Suprapubic skin (tissue), 4 donors: Measurements from ENCODE around the gene SMIM14. TPM values are rescaled to one million over a fixed set of nuclear protein-coding genes. Genes with fewer than 3 reads are reported as not detected.

Source experiments
- DNase-seq, 2 donors: peaks; one replicate each; pipeline ENCODE4 v3.0.0-alpha.2; 2019; ENCODE audit warnings: low spot score in 2 of 2
- H3K27ac ChIP-seq: fragments of 200-600 bp; sonication (generic); one replicate; pipeline ENCODE4 v1.5.1; 2019
- H3K27me3 ChIP-seq: fragments of 200-600 bp; sonication (generic); one replicate; pipeline ENCODE4 v1.5.1; 2019
- H3K36me3 ChIP-seq: fragments of 200-600 bp; sonication (generic); one replicate; pipeline ENCODE4 v1.5.1; 2019
- H3K4me1 ChIP-seq: fragments of 200-600 bp; sonication (generic); one replicate; pipeline ENCODE4 v1.5.1; 2019
- H3K4me3 ChIP-seq: fragments of 200-600 bp; sonication (generic); one replicate; pipeline ENCODE4 v1.5.1; 2019; ENCODE audit warnings: mild to moderate bottlenecking
- H3K9me3 ChIP-seq: fragments of 200-600 bp; sonication (generic); one replicate; pipeline ENCODE4 v1.5.1; 2019
- CTCF ChIP-seq, 2 donors: fragments of 200-600 bp in 1 of 2; fragments of 450-650 bp in 1 of 2; sonication (generic) in 1 of 2; IDR thresholded peaks; one replicate each; pipeline ENCODE4 v1.5.1; 2016 to 2019; ENCODE audit warnings: antibody characterized with exemption in 2 of 2, mild to moderate bottlenecking in 1 of 2, moderate library complexity in 1 of 2
- EP300 ChIP-seq: sonication (generic); formaldehyde crosslinking; IDR thresholded peaks from one replicate; pipeline ENCODE4 v1.6.1; 2017; ENCODE audit warnings: antibody characterized with exemption
- POLR2A ChIP-seq, 2 donors: fragments of 450-650 bp; IDR thresholded peaks; one replicate each; pipeline ENCODE4 v1.6.1; 2017; ENCODE audit warnings: antibody characterized with exemption in 2 of 2, mild to moderate bottlenecking in 2 of 2, moderate library complexity in 2 of 2
- POLR2AphosphoS5 ChIP-seq, 3 donors: sonication (generic); formaldehyde crosslinking; IDR thresholded peaks; one replicate each; pipeline ENCODE4 v1.6.1; 2017; ENCODE audit warnings: antibody characterized with exemption in 3 of 3
- WGBS: methylation state at CpG from one replicate; pipeline ENCODE4 v1.1.5; 2018; 5-methylcytosine and 5-hydroxymethylcytosine counted together
- total RNA-seq, 4 donors: library from RNA; depleted of rRNA; stranded (reverse); fragments of >200 nt; gene quantifications; one replicate each; pipeline ENCODE4 v1.1.0, GENCODE V29; 2016

Gene SMIM14
- total RNA-seq, 4 donors from 2014 or later: 20.8 to 65.0 (median 48.9) TPM

- TF ChIP-seq POLR2A (IDR thresholded peaks at IDR 0.05) (no peak), EP300 (no peak), POLR2AphosphoS5 (IDR thresholded peaks at IDR 0.05) (no peak)
- H3K36me3 ChIP-seq: no peaks in the 10 kb centered on the region
- peak overlapping the region; percentile 93 for H3K27ac ChIP-seq
- DNase-seq: no peak
- peak overlapping the region; percentile 85 for H3K4me3 ChIP-seq
- H3K4me1 ChIP-seq: peaks cover 32% of the 10 kb centered on the region
- no peaks in the 10 kb centered on the region for H3K9me3 ChIP-seq
- WGBS: 18% methylated on average over 9 of the region's 9 CpGs
- H3K27me3 ChIP-seq: no peaks in the 10 kb centered on the region
Measured at GRCh38 chr4:39525822-39526690, 112.6 kb downstream of the SMIM14 start.

GRCh38 chr4:39524161-39524957 is 114.3 kb downstream of the SMIM14 start:
- H3K4me1 ChIP-seq: peaks cover 31% of the 10 kb centered on the region
- no peaks in the 10 kb centered on the region for H3K27me3 ChIP-seq
- no peak overlapping the region for H3K4me3 ChIP-seq
- H3K9me3 ChIP-seq: no peaks in the 10 kb centered on the region
- 91% methylated on average over 7 of the region's 7 CpGs for WGBS
- H3K36me3 ChIP-seq: no peaks in the 10 kb centered on the region
- TF ChIP-seq EP300 (no peak), POLR2A (IDR thresholded peaks at IDR 0.05) (no peak), CTCF (IDR thresholded peaks at IDR 0.05) (no peak), POLR2AphosphoS5 (IDR thresholded peaks at IDR 0.05) (no peak)
- no peak overlapping the region for H3K27ac ChIP-seq
- no peak for DNase-seq

DNA sequence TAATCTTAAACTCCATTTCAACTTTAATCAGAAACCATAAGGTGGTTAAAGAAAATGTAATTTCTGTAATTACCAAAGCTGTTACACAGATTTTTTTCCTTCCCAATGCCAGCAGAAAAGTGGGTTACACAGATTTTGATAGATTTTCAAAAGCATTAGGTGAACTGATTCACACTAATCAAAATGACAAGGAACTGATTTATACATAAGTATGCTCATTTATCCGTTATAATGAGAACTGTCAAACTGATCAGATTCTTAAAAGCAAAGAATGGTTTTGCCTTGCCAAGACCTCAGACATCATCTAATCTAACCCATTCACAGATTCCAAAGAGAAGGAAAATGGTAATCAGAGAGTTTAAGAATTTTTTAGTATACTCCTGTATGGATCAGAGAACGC is 116.6 kb downstream of the SMIM14 start:
- peaks cover 16% of the 10 kb centered on the region for H3K36me3 ChIP-seq
- 26% methylated on average over 2 of the region's 2 CpGs for WGBS
- peak overlapping the region; percentile 69 for H3K27ac ChIP-seq
- peaks cover 20% of the 10 kb centered on the region for H3K4me1 ChIP-seq
- no peaks in the 10 kb centered on the region for H3K27me3 ChIP-seq
- H3K9me3 ChIP-seq: no peaks in the 10 kb centered on the region
- H3K4me3 ChIP-seq: no peak overlapping the region
- TF ChIP-seq CTCF (IDR thresholded peaks at IDR 0.05): no peak
- TF ChIP-seq POLR2A (IDR thresholded peaks at IDR 0.05): no peak
- no peak for TF ChIP-seq POLR2AphosphoS5 (IDR thresholded peaks at IDR 0.05)
- TF ChIP-seq EP300: no peak
- no peak for DNase-seq

DNA sequence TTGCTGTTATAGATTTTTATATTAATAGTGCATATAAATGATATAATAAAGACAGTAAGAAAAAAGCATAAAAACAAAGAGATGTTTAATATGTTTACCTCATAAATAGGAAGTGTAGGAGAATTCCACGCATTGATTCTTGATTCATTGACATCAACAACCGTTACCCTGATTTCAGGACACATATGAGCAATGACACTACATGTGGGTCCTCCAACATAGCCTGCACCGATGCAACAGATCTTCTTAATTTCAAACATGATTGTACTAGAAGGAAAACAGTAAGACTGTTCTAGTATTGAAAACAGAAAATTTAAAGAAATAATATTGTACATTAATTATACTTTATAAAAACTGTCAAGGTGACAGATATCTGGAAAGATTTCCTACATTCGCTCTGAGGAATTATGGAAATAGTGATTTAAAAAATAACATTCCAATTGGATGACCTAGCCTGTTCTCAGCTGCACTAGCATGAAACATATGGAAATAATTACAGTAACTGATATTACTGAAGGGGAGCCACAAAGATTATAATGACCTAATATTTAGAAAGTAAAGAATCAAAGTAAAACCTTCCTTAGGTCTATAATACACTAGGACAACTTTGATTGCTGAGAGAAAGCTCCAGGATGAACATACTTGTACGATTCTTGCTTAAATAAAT is 117.3 kb downstream of the SMIM14 start:
- H3K36me3 ChIP-seq: peaks cover 16% of the 10 kb centered on the region
- peak overlapping the region; percentile 69 for H3K27ac ChIP-seq
- no peak for DNase-seq
- peaks cover 16% of the 10 kb centered on the region for H3K4me1 ChIP-seq
- H3K4me3 ChIP-seq: no peak overlapping the region
- no peaks in the 10 kb centered on the region for H3K27me3 ChIP-seq
- WGBS: 58% methylated on average over 5 of the region's 5 CpGs
- no peaks in the 10 kb centered on the region for H3K9me3 ChIP-seq
- TF ChIP-seq CTCF (IDR thresholded peaks at IDR 0.05) (no peak), EP300 (no peak), POLR2AphosphoS5 (IDR thresholded peaks at IDR 0.05) (no peak), POLR2A (IDR thresholded peaks at IDR 0.05) (no peak)

DNA sequence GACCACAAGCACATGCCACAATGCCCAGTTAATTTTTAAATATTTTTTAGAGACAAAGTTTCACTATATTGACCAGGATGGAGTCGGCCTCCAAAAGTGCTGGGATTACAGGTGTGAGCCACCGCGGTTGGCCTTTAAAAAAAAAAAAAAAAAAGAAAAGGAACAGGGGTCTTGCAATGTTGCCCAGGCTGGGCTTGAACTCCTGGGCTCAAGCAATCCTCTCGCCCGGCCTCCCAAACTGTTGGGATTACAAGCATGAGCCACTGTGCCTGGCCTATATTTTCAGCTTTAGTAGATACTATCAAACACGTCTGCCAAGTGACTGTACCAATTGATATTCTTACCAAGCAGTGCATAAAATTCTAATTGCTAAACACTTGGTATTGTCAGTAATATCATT is 120.2 kb downstream of the SMIM14 start:
- 88% methylated on average over 6 of the region's 6 CpGs for WGBS
- Histone ChIP-seq H3K27me3 (no peaks in the 10 kb centered on the region), H3K9me3 (no peaks in the 10 kb centered on the region), H3K27ac (no peak overlapping the region), H3K4me1 (peaks cover 8% of the 10 kb centered on the region), H3K4me3 (no peak overlapping the region), H3K36me3 (peaks cover 17% of the 10 kb centered on the region)
- TF ChIP-seq CTCF (IDR thresholded peaks at IDR 0.05) (no peak), EP300 (no peak), POLR2AphosphoS5 (IDR thresholded peaks at IDR 0.05) (no peak), POLR2A (IDR thresholded peaks at IDR 0.05) (no peak)
- DNase-seq: no peak
